ENCODE measurements around the gene ZNF385B.

ZNF385B gene

GRCh38 chr2:179428649-179429048 is 432.8 kb downstream of the ZNF385B start:
- Histone ChIP-seq H3K27ac (no peak overlapping the region), H3K4me3 (ENCODE audit: low read depth in 1 of 2, low read length in 1 of 2) (no peak overlapping the region), H3K4me1 (ENCODE audit: control insufficient read depth in 1 of 2, insufficient read depth in 1 of 2, low read depth in 1 of 2, low read length in 1 of 2) (no peaks in the 10 kb centered on the region), H3K36me3 (no peaks in the 10 kb centered on the region), H3K9me3 (no peaks in the 10 kb centered on the region), H3K27me3 (peaks cover 34% of the 10 kb centered on the region)
- no peak for TF ChIP-seq CTCF (IDR thresholded peaks at IDR 0.05)

DNA sequence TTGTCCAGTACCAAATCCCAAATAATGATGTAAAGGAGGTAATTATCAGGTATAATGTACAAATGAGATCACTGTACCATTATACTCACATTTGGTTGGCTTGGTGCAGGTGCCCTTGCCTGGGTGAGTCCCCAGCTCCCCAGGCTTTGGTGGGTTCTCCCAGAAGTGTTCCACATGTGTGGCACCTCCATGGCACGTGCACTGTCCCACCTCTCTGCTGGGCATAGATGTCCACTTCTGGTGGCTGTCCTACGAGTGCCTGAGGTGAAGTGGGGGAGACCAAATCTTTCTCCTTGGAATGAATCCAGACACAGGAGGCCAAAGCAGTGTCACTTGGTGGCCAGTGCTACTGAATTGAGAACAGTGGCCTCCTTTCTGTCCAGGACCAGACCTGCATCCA is 434.3 kb downstream of the ZNF385B start:
- H3K9me3 ChIP-seq: no peaks in the 10 kb centered on the region
- no peak for TF ChIP-seq CTCF (IDR thresholded peaks at IDR 0.05)
- H3K4me3 ChIP-seq (ENCODE audit: low read depth in 1 of 2, low read length in 1 of 2): no peak overlapping the region
- no peak overlapping the region for H3K27ac ChIP-seq
- peaks cover 34% of the 10 kb centered on the region for H3K27me3 ChIP-seq
- no peaks in the 10 kb centered on the region for H3K4me1 ChIP-seq (ENCODE audit: control insufficient read depth in 1 of 2, insufficient read depth in 1 of 2, low read depth in 1 of 2, low read length in 1 of 2)
- H3K36me3 ChIP-seq: no peaks in the 10 kb centered on the region

GRCh38 chr2:179424571-179424970 is 436.8 kb downstream of the ZNF385B start:
- Histone ChIP-seq H3K9me3 (no peaks in the 10 kb centered on the region), H3K27ac (no peak overlapping the region), H3K4me3 (ENCODE audit: low read depth in 1 of 2, low read length in 1 of 2) (no peak overlapping the region), H3K27me3 (peaks cover 29% of the 10 kb centered on the region), H3K4me1 (ENCODE audit: control insufficient read depth in 1 of 2, insufficient read depth in 1 of 2, low read depth in 1 of 2, low read length in 1 of 2) (no peaks in the 10 kb centered on the region), H3K36me3 (no peaks in the 10 kb centered on the region)
- no peak for TF ChIP-seq CTCF (IDR thresholded peaks at IDR 0.05)

DNA sequence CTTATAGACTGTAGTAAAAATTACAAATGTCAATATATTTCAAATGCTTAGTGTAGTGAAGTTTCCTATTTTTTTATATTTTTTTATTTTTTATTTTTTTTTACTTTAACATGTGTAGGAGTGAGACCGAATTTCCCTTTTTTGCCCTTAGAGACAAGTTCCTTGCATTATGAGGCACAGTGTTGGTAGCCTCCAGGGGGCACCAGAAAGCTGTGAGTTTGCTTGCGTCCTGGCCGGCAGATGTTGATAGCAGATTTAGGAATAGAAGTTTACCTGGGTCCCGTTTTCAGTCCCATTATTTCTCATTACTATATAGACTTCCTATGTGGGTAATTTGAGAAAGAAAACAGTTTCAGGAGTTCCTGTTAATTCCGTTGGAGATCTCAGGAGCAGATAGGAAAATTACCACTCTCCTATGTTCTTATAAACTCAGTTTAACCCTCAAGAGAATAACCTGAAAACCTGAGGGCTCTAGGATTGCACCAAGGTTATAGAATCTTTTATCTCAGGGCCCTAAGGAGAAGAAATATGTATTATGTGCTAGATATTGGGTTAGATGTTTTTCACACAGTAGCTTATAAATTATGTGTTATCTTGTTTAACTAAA is 439.3 kb downstream of the ZNF385B start:
- peaks cover 5% of the 10 kb centered on the region for H3K27me3 ChIP-seq
- no peaks in the 10 kb centered on the region for H3K4me1 ChIP-seq (ENCODE audit: control insufficient read depth in 1 of 2, insufficient read depth in 1 of 2, low read depth in 1 of 2, low read length in 1 of 2)
- H3K4me3 ChIP-seq (ENCODE audit: low read depth in 1 of 2, low read length in 1 of 2): no peak overlapping the region
- no peak overlapping the region for H3K27ac ChIP-seq
- no peak for TF ChIP-seq CTCF (IDR thresholded peaks at IDR 0.05)
- no peaks in the 10 kb centered on the region for H3K9me3 ChIP-seq
- no peaks in the 10 kb centered on the region for H3K36me3 ChIP-seq

DNA sequence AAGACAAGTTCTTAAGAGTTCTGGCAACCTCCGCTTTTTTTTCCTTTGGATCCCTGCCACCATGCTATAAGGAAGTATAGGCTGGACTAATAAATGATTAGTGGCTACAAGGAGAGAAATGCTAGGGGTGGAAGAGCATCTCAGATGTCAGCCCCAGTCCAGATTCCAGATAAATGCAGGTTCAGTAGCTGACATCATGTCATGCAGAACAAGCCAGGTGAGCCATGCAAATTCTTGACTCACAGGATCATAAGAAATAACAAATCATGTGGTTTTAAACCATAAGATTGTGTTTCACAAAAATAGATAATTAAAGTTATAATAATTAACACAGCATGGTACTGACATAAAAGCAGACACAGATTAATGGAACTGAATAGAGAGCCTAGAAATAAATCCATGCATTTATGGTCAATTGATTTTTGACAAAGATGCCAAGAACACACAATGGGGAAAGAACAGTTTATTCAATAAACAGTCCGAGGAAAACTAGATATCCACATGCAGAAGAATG is 443.9 kb downstream of the ZNF385B start:
- no peak for TF ChIP-seq CTCF (IDR thresholded peaks at IDR 0.05)

More for the DNA sequence above, 443.9 kb downstream of the ZNF385B start:
- Histone ChIP-seq H3K36me3 (no peaks in the 10 kb centered on the region), H3K9me3 (no peaks in the 10 kb centered on the region), H3K27ac (no peak overlapping the region), H3K27me3 (no peaks in the 10 kb centered on the region), H3K4me1 (ENCODE audit: control insufficient read depth in 1 of 2, insufficient read depth in 1 of 2, low read depth in 1 of 2, low read length in 1 of 2) (no peaks in the 10 kb centered on the region), H3K4me3 (ENCODE audit: low read depth in 1 of 2, low read length in 1 of 2) (no peak overlapping the region)
